Measurements from ENCODE around the gene TTLL5. TPM values are rescaled to one million over a fixed set of nuclear protein-coding genes. Genes with fewer than 3 reads are reported as not detected.

Gene TTLL5
- total RNA-seq, 1 experiment from 2014 or later, result 35.7 TPM

DNA sequence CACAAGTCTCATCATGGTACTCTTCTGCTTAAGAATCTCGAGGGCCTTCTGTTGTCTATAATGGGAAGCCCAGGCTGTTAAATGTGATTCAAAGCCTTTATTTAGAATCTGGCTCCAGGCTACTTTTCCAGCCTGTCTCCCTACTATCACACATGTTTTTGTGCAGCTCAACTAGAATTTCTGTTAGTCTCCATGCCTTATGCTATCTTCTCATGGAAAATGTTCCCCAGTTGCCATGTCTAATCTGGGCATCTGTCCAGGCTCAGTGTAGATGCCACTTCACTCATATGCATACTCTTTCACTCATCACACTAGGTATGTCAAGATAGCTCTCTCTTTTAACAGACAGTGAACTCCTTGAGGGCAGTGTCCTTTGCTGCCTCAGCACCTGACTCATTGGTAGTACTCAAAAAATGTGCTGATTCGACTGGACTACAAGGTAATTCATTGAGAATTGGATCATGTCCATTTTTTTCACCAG, 145.3 kb downstream of the TTLL5 start:
- Mint-ChIP-seq H3K4me1 (peaks cover 0 to 13% of the 10 kb centered on the region in 2 experiments; a peak in 2 of 4 replicates), H3K9me3 (no peaks in the 10 kb centered on the region), H3K27ac (no peak overlapping the region; a peak in 1 of 7 replicates), H3K27me3 (ENCODE audit: low read depth) (no peaks in the 10 kb centered on the region), H3K4me3 (no peak overlapping the region), H3K36me3 (ENCODE audit: insufficient read depth in 1 of 3, low read depth in 3 of 3) (peaks cover 0 to 9% (median 0%) of the 10 kb centered on the region in 3 experiments; a peak in 2 of 7 replicates)
- Histone ChIP-seq H3K4me2 (ENCODE audit: insufficient read depth, insufficient read length, low read length) (no peak overlapping the region), H4K91ac (ENCODE audit: insufficient read length, low read depth, low read length) (no peak overlapping the region), H3K4me1 (ENCODE audit: insufficient read depth, low read length) (no peaks in the 10 kb centered on the region), H4K8ac (replicated peaks; ENCODE audit: insufficient read length, low read depth, low read length) (no peak overlapping the region), H3K4ac (ENCODE audit: low read depth, low read length) (no peak overlapping the region), H3K56ac (ENCODE audit: insufficient read length, low read depth, low read length) (no peak overlapping the region), H2AK5ac (ENCODE audit: insufficient read length, low read length) (no peak overlapping the region), H3T11ph (ENCODE audit: low read length) (no peak overlapping the region), H3K23me2 (ENCODE audit: insufficient read length, low read depth, low read length, poor library complexity, severe bottlenecking) (no peaks in the 10 kb centered on the region), H4K5ac (ENCODE audit: insufficient read length, low read depth, low read length) (no peak overlapping the region), H3K27ac (ENCODE audit: insufficient read length, low read depth, low read length) (no peak overlapping the region), H3K9ac (ENCODE audit: extremely low read depth, insufficient read length, low read length) (no peak overlapping the region), H2BK5ac (ENCODE audit: insufficient read length, low read length) (no peak overlapping the region), H2AFZ (ENCODE audit: low read length) (no peak overlapping the region), H3K79me1 (ENCODE audit: insufficient read depth, low read depth, low read length, poor library complexity, severe bottlenecking) (no peaks in the 10 kb centered on the region), H3K27me3 (ENCODE audit: insufficient read depth, low read length) (no peaks in the 10 kb centered on the region), H2BK120ac (ENCODE audit: low read depth, low read length, poor library complexity, severe bottlenecking) (no peak overlapping the region), H2BK12ac (ENCODE audit: insufficient read length, low read depth, low read length) (no peak overlapping the region), H2BK15ac (ENCODE audit: low read depth, low read length) (no peak overlapping the region), H3K18ac (ENCODE audit: insufficient read length, low read depth, low read length) (no peak overlapping the region), H2BK20ac (ENCODE audit: low read depth, low read length, poor library complexity, severe bottlenecking) (no peak overlapping the region), H3K79me2 (ENCODE audit: insufficient read depth, low read length) (no peaks in the 10 kb centered on the region), H4K20me1 (ENCODE audit: control insufficient read depth, insufficient read depth, insufficient read length) (no peaks in the 10 kb centered on the region), H3K23ac (ENCODE audit: insufficient read length, low read depth, low read length) (no peak overlapping the region), H3K9me3 (ENCODE audit: control insufficient read depth, low read depth, low read length) (no peaks in the 10 kb centered on the region), H3K14ac (ENCODE audit: insufficient read depth, low read length) (no peak overlapping the region)
- DNase-seq, result no peak
- no CpG with 5 or more reads among the region's 2 CpGs for WGBS (ENCODE audit: extremely low coverage, insufficient read length, low lambda C conversion rate)
- TF ChIP-seq, protein P1, sequence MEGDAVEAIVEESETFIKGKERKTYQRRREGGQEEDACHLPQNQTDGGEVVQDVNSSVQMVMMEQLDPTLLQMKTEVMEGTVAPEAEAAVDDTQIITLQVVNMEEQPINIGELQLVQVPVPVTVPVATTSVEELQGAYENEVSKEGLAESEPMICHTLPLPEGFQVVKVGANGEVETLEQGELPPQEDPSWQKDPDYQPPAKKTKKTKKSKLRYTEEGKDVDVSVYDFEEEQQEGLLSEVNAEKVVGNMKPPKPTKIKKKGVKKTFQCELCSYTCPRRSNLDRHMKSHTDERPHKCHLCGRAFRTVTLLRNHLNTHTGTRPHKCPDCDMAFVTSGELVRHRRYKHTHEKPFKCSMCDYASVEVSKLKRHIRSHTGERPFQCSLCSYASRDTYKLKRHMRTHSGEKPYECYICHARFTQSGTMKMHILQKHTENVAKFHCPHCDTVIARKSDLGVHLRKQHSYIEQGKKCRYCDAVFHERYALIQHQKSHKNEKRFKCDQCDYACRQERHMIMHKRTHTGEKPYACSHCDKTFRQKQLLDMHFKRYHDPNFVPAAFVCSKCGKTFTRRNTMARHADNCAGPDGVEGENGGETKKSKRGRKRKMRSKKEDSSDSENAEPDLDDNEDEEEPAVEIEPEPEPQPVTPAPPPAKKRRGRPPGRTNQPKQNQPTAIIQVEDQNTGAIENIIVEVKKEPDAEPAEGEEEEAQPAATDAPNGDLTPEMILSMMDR (conservative IDR thresholded peaks at IDR 0.05), result no peak
